HepG2 (cell line): Measurements from ENCODE around the gene ZNF26. TPM values are rescaled to one million over a fixed set of nuclear protein-coding genes. Genes with fewer than 3 reads are reported as not detected.
A peak's percentile ranks its signal among the peaks of the same experiment; 100 is the strongest.

Source experiments
- CEBPZ ChIP-seq: IDR thresholded peaks from 2 replicates; pipeline ENCODE4 v1.6.1; 2012; ENCODE audit warnings: low read length, improper control_type of control experiment
- ELK4 ChIP-seq: sonication (generic); formaldehyde crosslinking; IDR thresholded peaks from 2 replicates; pipeline ENCODE4 v1.9.0; 2021; ENCODE audit warnings: missing genetic modification reagents, borderline replicate concordance
- GTF2F1 ChIP-seq: fragments of 150-350 bp; IDR thresholded peaks from 2 replicates; pipeline ENCODE4 v1.6.1; 2014; ENCODE audit warnings: low read length
- KAT7 ChIP-seq: IDR thresholded peaks from 2 replicates; pipeline ENCODE4 v1.6.1; 2018; ENCODE audit warnings: borderline replicate concordance, missing compliant biosample characterization
- MIER2 ChIP-seq: IDR thresholded peaks from 2 replicates; pipeline ENCODE4 v1.6.1; 2016; ENCODE audit warnings: missing biosample characterization, missing genetic modification reagents
- MNT ChIP-seq: fragments of 450-650 bp; IDR thresholded peaks from 2 replicates; pipeline ENCODE4 v1.6.1; 2016
- POGZ ChIP-seq: sonication (generic); formaldehyde crosslinking; IDR thresholded peaks from 2 replicates; pipeline ENCODE4 v1.4.0; 2020; ENCODE audit warnings: mild to moderate bottlenecking, missing genetic modification reagents
- PRPF4 ChIP-seq: fragments of 200-400 bp; formaldehyde crosslinking; IDR thresholded peaks from 2 replicates; pipeline ENCODE4 v1.6.1; 2016; ENCODE audit warnings: low read length, low read depth; ENCODE audit not compliant: poor library complexity, severe bottlenecking
- SALL1 ChIP-seq: sonication (generic); formaldehyde crosslinking; IDR thresholded peaks from 2 replicates; pipeline ENCODE4 v1.8.0; 2022; ENCODE audit warnings: mild to moderate bottlenecking, missing genetic modification reagents
- SNAPC2 ChIP-seq: sonication (generic); formaldehyde crosslinking; IDR thresholded peaks from 2 replicates; pipeline ENCODE4 v1.8.1; 2022; ENCODE audit warnings: mild to moderate bottlenecking, missing genetic modification reagents
- TP53 ChIP-seq: sonication (generic); formaldehyde crosslinking; conservative IDR thresholded peaks from 2 replicates; pipeline ENCODE4 v1.4.0; 2020; ENCODE audit warnings: missing genetic modification reagents
- U2AF2 ChIP-seq: fragments of 200-400 bp; formaldehyde crosslinking; IDR thresholded peaks from 2 replicates; pipeline ENCODE4 v1.6.1; 2017; ENCODE audit warnings: low read depth, mild to moderate bottlenecking, low read length
- ZBTB4 ChIP-seq: sonication (generic); formaldehyde crosslinking; IDR thresholded peaks from 2 replicates; pipeline ENCODE4 v1.4.0; 2020; ENCODE audit warnings: missing genetic modification reagents, mild to moderate bottlenecking, borderline replicate concordance
- ZNF350 ChIP-seq: sonication (generic); formaldehyde crosslinking; IDR thresholded peaks from 2 replicates; pipeline ENCODE4 v1.4.0; 2020; ENCODE audit warnings: mild to moderate bottlenecking, low read depth, missing genetic modification reagents, borderline replicate concordance
- polyA plus RNA-seq, 8 experiments: library from polyadenylated mRNA; depleted of rRNA in 3 of 8; stranded (reverse) in 7 of 8; unstranded in 1 of 8; fragments of >200 nt; fragmentation: Illumina TruSeq in 4 of 8; extraction: Trizol in 4 of 8; gene quantifications; 2 replicates each; pipeline versions ENCODE4 v1.2.1 to v1.2.3, GENCODE V29; 2011 to 2016; ENCODE audit warnings: low read depth in 4 of 8, missing spikeins in 1 of 8, mixed read lengths in 1 of 8; ENCODE audit not compliant: insufficient read depth in 1 of 8
- total RNA-seq, 5 experiments: library from RNA; depleted of rRNA; stranded (reverse); fragments of >200 nt; fragmentation: Illumina TruSeq; extraction: Trizol; gene quantifications; 2 replicates each; pipeline ENCODE4 v1.2.3, GENCODE V29; 2016; ENCODE audit warnings: low read depth in 1 of 5

The ZNF26 gene
- total and polyA plus RNA-seq, 2 of the 13 experiments (the other 11 are each of a cell fraction or from before 2014, with no cell fraction given), result 3.8 to 6.5 TPM

GRCh38 chr12:132956011-132956788 lies 30.0 kb upstream of the ZNF26 start, which contains the start of gene ZNF605 (continued):
- no peak for TF ChIP-seq ZBTB4 (CRISPR knock-in tag)
- TF ChIP-seq PRPF4, result peak; percentile 44
- TF ChIP-seq GTF2F1, result no peak
- no peak for TF ChIP-seq CEBPZ
- no peak for TF ChIP-seq TP53 (CRISPR knock-in tag)
- TF ChIP-seq MNT, result no peak
- no peak for TF ChIP-seq U2AF2
- peak; percentile 25; the same call in 1 of the 2 replicates for TF ChIP-seq ZNF350 (CRISPR knock-in tag)
- TF ChIP-seq KAT7 (CRISPR knock-in tag), result no peak
- no peak for TF ChIP-seq MIER2
- TF ChIP-seq POGZ (CRISPR knock-in tag), result peak; percentile 40
- TF ChIP-seq ELK4, result peak; percentile 69; the same call in 1 of the 2 replicates
- 0 out of 2 replicates have a peak, but pooled peaks have one; percentile 42 for TF ChIP-seq SNAPC2 (CRISPR knock-in tag)
- TF ChIP-seq SALL1 (CRISPR knock-in tag), result no peak
